Measurements from ENCODE around the gene SMURF2.
"Not testable (repeated sequence)": the region's sequence is repeated elsewhere in the genome, so short reads cannot be mapped to it uniquely, and the experiment has no call there.

The SMURF2 gene

GRCh38 chr17:64661976-64662773 lies at the start of gene SMURF2:
SMURF2 (minus strand) TSS chr17:64662307; CDS start chr17:64661880, 427 bp downstream.
- DNase-seq, result no peak

GRCh38 chr17:64709481-64709880 lies 47.4 kb upstream of the SMURF2 start:
- no peak for DNase-seq

- no peak for DNase-seq
Observed at GRCh38 chr17:64707050-64707591, 45.0 kb upstream of the SMURF2 start.

- no peak for DNase-seq
Observed at GRCh38 chr17:64706224-64707049, 44.3 kb upstream of the SMURF2 start.

GRCh38 chr17:64702815-64703214 lies 40.7 kb upstream of the SMURF2 start:
- DNase-seq, result no peak

- DNase-seq, result no peak
Observed at GRCh38 chr17:64698725-64699124, 36.6 kb upstream of the SMURF2 start.

- DNase-seq, result no peak
Observed at GRCh38 chr17:64694207-64694606, 32.1 kb upstream of the SMURF2 start.

- DNase-seq, result no peak
Observed at GRCh38 chr17:64692187-64692586, 30.1 kb upstream of the SMURF2 start.

- DNase-seq, result no peak
Observed at GRCh38 chr17:64689106-64689505, 27.0 kb upstream of the SMURF2 start.

- DNase-seq, result no peak
Observed at GRCh38 chr17:64688481-64688880, 26.4 kb upstream of the SMURF2 start.

GRCh38 chr17:64687961-64688360 lies 25.9 kb upstream of the SMURF2 start:
- DNase-seq, result no peak

- no peak for DNase-seq
Observed at GRCh38 chr17:64687376-64687775, 25.3 kb upstream of the SMURF2 start.

- DNase-seq, result no peak
Observed at GRCh38 chr17:64686705-64687104, 24.6 kb upstream of the SMURF2 start.

- no peak for DNase-seq
Observed at GRCh38 chr17:64685705-64686104, 23.6 kb upstream of the SMURF2 start.

GRCh38 chr17:64683796-64684195 lies 21.7 kb upstream of the SMURF2 start:
- DNase-seq, result no peak

GRCh38 chr17:64682261-64683181 lies 20.4 kb upstream of the SMURF2 start:
- DNase-seq, result no peak

- no peak for DNase-seq
Observed at GRCh38 chr17:64679710-64680216, 17.7 kb upstream of the SMURF2 start.

GRCh38 chr17:64676763-64677162 lies 14.7 kb upstream of the SMURF2 start:
- no peak for DNase-seq

GRCh38 chr17:64670843-64671590 lies 8.9 kb upstream of the SMURF2 start:
- not testable (repeated sequence) for DNase-seq

GRCh38 chr17:64667807-64668721 lies 6.0 kb upstream of the SMURF2 start:
- not testable (repeated sequence) for DNase-seq

All from SHP77 treated with DMSO at 0.1 percent for 48 hours (cell line).